HG03565 (cell line): ENCODE data around the gene ADGRD1.

Experiments
- ATAC-seq: cut with Tn5 transposase; IDR thresholded peaks from one replicate; pipeline ENCODE4 v1.9.1; 2021; ENCODE audit warnings: mild to moderate bottlenecking, moderate library complexity; ENCODE audit not compliant: unreplicated experiment

Gene ADGRD1

DNA sequence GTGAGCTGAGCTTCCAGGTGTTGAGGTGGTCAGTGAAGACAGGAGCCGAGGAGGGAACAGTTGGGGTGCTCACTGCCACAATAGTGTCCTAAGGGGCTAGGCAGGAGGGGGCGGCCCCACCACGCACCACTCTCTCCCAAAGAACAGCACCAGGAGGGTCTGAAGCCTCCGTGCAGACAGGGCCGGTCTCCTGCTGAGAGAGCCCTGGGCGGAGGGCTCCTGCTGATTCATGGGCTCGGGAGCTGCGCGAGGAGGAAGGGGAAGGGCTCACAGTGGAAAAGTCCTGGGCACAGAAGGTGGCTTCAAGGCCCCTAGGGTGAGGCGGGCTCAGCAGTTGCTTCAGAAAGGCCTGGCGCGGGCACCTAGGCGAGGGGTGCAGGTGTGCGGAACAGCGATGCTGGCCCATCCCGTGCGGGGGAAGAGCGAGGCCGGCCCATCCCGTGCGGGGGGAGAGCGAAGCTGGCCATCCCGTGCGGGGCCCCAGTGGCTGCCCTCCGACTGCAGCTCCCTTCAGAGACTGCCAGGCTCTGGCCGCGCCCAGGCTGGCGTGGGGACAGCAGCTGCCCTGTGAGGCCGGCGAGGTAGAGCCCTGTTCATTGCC, 176.7 kb downstream of the ADGRD1 start:
- ATAC-seq, result no peak

DNA sequence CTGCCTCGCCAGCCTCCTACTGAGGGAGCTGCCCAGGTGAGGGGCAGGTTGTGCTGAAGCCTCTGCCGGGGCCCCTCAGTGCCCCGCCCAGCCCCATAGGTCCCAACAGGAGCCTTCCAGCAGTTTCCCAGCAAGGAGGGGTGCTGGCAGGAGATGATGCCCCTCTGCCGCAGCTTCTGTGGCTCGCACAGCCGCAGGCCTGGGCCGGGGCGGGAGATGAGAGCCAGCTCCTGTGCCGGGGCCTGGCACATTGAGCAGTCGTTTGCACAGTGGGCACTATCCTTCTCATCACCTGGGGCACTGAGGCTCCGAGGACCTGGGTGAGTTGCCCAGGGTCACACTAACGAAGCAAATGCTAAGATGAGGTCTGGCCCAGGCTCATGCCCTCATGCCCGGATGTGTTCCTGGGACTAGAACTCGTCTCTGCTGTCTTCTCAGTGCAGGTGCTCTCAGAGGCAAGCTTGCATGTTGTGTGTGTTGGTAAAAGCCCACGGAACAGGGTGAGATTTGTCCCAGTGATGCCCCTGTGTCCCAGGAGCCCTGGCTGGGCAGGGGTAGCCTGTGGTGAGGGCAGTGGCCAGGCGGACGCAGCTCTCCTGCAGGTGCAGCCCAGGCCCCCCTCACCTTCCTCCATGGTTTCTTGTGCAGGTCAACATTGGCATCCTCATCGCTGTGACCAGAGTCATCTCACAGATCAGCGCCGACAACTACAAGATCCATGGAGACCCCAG, 177.5 kb downstream of the ADGRD1 start:
- no peak for ATAC-seq

DNA sequence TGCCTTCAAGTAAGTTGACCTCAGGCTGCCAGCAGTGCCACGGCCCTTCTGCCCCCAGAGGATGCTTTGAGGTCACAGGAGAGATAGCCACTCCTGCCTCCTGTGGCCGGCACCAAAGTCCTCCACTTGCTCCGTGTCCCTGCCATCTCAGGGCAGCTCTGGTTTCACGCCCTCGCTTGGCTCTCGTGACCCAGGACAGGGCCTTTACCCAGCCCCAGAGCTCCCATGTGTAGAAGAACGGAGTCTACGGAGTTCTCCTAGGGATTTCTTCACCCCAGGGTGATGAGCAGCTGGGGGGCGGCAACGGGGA, 178.1 kb downstream of the ADGRD1 start:
- ATAC-seq, result no peak

DNA sequence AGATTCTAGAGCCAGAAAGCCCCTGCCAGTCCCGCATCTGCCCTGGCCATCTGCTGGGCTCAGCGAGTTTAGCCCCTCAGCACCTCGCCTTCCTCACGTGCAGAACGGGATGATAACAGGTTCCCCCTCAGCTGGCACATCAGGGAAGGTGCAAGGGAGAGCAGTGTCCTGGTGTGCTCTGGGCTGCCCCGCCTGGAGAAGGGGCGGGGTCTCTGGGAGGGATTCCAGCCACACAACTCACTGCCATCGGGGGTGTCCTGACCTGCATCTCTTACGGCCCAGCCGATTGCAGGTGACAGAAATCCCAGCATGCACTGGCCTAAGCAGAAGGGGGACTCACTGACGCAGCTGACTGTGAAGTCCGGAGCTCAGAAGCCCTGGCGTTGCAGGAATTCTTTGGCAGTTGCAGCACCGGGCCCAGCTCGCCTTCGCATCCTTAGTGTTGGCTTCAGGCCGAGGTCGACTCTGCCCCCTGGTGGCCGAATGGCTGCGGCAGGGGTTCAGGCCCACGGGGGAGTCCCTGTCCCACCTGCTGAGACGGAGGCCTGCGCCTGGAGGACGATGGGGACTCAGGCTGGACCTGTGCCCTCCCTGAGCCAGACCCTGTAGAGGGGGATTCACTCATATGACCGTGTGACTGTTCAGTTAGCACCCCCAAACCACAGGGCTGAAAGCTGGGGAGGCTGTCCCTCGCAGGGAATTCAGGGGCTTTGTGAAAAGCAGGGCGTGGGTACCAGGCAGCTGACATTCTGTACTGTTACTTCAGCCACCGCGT, 178.6 kb downstream of the ADGRD1 start:
- ATAC-seq, result no peak

DNA sequence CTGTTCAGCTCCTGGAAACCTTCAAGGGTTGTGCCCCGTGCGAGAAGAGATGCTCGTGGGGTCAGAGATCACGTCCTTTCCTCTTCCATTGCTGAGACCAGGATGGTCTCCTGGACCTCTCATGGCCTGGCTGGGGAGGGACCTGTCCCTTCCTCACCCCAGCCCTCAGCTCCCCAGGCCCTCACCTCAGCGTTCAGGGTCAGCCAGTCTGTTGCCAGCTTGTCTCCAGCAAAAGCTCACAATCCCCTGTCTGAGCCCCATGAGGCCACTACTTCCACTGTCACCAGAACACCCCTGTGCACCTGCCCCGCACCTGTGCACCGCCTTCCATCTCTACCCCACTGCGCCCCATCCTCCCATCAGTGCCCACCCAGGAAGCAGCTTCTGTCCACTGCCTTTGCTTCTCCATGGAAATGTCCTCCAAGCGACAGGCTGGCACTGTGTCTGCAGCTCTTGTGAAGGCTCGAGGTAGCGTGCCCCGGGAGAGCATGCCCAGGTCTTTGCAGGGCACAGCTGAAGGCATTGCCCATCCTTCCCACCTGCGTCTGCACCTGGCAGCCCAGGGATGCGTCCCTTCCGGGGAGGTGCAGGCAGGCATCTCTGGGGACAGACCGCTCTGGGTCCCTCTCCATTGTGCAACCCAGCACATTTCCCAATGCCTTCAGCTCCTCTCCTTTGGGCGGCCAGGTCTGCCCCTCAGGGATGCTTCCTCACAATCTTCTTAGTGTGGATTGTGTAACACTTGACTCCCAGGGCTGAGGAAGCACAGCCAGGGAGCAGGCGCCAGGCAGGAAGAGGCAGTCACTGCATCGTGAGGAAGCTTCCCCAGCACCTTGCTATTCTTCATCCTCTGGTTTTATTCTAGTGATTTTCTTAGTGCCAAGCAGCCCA, 179.6 kb downstream of the ADGRD1 start:
- no peak for ATAC-seq

DNA sequence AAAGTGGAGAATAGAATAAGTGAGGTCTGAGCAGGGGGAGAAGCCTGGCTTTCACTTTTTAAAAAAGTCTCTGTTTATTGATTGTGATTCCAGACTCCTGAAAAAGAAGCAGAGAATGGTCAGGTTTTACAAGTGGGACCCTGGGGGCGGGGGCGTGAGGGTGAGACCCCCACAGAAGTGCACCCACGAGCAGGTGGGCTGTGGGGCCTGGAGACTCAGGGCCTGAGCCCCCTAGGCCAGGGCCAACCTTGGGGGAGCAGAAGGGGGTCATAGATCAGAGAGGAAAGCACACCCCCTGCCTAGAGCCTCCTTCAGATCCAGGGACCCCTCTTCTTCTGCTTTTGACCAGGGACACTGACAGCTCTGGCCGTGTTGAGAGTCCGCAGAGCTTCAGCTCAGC, 180.3 kb downstream of the ADGRD1 start:
- no peak for ATAC-seq

DNA sequence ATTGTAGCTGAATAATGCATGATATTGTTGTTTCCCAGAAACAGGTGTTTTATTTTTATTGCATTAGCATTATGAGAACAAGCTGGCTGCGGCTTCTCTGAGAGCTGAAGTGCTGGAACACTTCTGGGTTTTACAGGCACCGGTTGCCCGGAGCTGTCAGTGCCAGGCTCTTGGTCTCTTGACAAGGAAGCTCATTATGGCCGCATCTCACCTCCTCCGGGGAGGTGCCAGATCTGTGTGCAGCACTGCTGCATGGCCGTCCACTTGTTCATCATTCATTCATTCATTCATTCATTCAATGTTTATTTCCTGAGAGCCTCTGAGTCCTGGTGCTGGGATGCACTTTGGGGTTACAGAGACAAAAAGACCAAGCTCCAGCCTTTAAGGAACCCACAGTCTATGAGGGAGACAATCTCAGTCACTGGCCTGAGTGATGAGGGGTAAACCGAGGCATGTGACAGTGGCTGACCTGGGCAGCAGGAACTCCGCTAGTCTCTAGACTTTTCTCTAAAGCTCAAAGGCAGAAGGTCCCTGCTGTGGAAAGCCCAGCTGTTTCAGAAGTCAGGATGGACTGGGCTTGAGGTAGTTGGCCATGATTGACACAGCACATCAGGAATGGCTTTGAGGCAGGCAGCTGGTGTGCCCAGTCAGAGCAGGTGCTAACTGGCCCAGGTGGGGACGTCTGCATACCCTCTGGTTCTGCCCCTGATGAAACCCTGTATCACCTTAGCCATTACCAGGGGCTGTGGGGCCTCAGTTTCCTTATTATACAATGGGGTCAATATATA, 181.0 kb downstream of the ADGRD1 start:
- ATAC-seq, result no peak

DNA sequence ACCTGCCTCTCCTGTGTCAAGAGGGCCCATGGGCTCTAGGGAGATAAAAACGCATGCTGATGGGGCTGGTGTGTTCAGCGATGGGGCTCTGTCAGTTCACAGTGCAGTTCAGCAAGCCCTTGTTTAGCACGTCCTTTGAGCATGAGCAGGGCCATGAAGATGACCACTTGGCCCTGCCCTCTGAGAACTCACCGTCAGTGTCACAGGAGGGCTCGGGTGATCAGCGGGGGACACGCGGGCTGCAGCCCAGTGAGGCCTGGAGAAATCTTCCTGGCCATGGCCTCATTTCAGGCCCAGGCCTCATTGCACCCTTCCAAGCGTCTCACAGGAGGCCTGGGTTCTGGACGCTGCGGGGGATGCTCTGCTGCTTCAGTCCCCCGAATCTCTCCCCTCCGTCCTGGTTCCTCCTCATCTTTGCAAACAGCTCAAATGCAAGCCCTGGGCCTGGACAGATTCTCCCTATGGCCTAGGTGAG, 181.6 kb downstream of the ADGRD1 start:
- no peak for ATAC-seq

DNA sequence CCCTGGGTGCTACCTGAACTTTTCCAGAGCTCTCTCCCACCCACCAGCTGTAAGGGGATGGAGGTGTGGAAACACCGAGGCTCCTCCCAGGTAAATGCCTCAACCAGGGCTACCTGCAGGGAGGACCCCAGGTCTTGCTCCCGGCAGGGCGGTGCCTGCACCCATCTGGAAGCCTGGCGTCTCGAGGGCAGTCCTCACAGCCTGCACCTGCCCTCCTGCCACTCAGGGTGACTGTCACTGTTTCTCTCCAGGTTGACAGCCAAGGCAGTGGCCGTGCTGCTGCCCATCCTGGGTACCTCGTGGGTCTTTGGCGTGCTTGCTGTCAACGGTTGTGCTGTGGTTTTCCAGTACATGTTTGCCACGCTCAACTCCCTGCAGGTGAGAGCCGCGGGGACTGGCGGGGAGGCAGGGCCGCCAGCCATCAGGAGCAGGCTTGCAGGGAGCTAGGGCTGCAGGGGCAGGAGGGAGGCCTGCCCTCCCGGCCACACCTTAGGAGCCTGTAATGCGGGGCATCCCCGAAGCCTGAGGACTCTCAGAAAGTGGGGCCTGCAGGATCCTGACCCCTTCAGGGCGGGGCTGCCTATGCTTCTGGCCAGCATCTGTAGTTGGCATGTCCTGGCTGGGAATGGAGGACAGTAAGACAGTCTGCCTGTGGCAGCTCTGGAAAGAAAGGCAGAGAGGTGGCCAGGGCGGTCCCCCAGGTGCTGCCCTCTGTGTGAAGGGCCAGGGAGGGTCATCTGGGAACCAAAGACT, 182.3 kb downstream of the ADGRD1 start:
- no peak for ATAC-seq

DNA sequence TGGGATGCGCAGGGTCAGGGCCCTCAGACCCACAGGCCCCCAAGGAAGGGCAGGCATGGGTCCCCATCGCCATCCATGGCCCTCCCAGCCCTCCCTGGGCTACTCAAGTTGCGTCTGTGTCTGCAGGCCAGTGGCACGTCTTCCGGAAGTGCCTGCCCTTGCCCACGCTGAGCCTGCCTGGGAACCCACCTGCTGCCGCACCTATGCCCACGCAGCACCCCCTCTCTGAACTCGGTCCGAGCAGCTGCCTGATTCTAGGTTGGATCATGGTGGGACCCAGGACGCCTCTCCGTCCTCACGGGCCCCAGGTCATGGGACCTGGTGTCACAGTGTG, 182.8 kb downstream of the ADGRD1 start:
- ATAC-seq, result no peak

DNA sequence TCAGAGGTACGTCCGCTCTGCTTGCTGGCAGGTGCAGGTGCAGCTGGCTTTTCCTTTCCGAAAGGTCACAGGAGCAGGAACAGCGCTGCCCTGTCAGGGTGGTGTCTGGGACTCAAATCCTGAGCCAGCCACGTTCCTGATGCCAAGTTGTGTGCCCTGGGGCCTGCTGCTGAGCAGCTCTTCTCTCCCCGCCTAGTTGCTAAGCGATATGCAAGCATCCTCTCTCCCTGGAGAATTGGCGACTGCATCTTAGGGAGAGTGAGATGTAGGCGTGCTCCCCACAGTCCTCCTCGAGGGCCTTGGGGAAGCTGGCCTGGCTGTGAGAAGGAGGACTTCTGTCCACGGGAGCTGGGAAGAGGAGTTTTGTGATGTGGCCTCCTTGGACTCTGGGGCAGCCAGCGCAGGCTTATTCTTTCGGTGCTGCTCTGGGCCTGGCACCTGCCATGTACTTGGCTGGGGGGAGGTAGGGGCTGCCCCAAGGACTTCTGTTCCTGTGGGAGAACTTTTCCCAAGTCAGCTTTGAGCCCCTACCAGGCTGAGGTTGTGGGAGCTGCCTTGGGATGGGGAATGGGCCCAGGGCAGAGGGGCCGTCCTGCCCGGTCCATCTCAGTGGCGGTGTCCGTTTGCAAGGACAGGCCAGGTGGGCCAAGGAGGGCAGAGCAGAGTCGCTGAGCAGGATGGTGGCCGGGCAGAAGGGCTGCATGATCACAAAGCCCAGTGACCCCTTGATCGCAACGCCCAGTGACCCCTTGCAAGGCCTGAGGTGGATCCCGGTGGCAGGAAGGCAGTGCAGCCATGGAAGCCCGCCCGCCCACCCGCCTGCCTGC, 183.5 kb downstream of the ADGRD1 start:
- no peak for ATAC-seq

DNA sequence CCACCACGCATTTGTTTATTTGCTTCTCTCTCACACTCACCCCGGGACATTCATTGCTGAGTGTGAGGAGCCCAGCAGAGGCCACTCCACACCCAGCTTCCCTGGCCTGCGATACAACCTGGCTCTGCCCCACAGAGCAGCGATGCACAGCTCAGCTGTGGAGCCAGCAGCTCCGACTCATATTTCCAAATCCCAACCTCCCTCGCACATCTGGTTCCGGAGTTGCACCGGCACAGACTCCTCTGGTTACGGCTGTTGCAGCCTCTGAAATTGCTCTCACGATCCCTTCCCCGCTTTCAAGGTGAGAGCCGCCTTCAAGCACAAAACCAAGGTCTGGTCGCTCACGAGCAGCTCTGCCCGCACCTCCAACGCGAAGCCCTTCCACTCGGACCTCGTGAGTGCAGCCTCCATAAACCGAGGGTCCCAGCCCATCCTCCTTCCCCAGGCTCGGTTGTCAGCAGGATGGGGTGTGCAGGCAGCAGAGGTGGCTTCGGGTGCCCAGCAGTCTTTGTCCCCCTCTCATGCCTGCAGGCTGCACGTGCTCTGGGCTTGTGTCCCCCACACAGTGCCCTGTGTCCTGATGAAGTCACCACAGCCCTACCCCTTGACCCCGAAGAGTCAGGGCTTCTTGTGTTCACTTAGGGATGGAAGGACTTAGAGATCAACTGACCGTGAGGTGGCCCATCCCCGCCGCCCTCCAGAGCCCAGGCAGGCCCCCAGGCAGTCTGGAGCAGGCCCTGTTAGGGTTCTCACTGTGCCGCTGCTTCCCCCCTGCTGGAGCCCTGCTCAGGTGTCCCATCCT, 184.3 kb downstream of the ADGRD1 start:
- no peak for ATAC-seq

DNA sequence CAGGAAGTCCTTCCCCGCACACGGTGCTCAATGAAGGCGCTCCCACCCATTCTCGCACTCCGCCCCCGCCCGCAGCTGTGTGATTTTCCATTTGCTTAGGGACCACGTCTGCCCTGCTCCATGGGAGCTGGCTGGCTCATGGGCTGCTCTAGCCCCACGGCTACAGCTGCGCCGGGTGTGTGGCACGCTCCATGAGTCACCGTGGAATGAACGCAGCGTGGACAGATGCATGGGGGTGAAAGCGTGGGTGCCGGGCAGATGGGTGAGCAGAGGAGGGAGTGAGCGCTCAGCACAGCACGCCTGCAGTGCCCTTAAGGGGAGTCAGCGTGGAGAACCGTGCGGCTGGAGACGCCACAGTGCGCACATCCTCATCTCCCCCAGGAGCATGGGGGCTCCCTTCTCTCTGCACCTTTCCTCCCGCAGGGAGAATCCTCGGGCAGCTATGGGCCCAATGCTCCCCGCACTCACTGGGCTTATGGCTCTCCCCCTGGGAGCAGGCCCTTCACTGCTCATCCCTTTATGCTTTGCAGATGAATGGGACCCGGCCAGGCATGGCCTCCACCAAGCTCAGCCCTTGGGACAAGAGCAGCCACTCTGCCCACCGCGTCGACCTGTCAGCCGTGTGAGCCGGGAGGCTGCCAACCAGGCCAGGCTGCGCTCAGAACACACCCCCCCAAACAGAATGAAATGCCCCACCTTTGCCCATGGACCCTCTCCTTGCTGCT, 185.1 kb downstream of the ADGRD1 start:
- no peak for ATAC-seq

DNA sequence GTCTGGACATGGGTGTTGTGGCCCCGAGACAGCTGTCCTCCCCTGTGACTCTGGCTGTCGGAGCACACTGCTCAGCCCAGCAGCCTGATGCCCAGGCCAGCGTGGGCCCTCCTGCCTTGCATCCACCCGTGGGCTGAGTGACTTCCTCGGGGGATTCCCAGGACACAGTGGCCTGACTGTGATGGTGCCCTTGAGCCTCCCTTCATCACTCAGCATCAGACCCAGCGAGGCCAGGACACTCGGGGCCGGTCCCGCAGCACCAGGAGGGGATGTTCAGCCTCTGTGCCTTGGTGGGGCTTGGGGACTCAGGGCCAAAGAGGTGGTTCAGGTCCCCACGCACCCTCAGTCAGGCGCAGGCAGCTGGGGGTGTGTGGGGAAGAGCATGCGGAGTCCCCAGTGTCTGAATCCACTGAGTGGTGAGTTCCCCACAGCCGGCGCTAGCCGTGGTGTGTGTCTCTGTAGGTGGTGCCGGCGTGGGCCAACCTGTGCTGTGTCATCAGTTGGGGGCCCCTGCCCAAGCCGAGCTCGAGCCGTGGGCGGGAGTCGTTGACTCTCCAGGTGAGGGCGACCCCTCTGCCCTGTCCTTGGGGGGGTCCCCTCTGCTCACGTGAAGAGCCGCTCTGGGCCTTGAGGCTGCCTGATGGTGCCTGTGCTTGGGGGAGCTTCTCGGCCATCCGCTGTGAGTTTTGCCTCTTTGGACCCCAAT, 185.8 kb downstream of the ADGRD1 start:
- ATAC-seq, result no peak

DNA sequence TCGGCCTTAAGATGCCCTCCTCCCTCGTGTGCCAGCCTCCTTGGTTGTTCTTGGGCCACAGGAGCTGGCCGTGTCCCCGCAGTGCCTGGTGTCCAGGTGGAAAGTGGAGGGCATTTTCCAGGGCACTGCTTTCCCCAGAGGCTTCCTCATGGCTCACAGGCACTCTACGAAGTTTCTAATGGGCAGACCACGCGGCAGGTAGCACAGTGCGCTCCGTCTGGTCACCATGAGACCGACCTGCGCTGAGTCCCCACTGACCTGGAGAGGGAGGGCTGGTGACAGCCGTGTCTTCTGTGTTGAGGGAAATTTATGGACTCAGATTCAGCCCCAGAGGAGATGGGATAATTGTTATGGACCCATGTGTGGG, 186.3 kb downstream of the ADGRD1 start:
- ATAC-seq, result no peak

DNA sequence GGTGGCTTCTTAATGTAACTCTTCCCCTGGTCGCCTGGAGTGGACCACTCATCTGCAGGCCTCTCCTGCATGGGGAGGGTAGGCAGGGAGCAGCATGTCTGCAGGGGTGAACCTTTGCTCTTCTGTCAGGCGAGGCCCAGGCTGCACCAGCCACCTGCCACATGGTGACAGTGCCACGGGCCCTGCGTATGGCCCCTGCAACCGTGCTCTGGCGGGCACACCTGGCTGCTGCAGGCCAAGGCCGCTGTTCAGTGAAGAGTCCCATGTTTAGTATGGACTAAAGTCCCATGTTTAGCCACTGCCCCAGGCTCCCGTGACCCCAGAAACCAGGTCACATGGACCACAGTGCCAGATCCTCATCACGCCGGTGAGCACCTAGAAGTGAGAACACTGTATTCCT, 187.0 kb downstream of the ADGRD1 start:
- ATAC-seq, result no peak

DNA sequence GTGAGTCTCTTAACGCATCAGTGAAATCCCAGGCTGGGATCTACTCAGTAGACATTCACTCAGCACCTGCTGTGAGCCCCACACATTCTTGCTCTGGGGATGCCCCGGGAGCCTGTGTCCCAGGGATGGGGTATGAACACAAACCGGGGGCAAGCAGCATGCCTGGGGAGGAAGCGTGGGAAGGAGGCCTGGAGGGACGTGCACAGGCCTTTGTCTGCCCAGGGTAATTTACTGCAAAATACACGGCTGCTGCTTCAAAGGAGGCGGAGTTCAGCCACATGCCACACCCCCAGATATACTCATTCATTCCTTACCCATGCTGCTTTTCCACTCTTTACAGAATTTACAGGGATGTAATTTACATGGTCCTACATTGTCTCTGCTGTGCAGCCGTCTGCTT, 187.8 kb downstream of the ADGRD1 start:
- ATAC-seq, result no peak
